PFSK-1 (cell line): Measurements from ENCODE around the gene VAPA.

ENCODE experiments used
- POLR2AphosphoS5 ChIP-seq: IDR thresholded peaks from 2 replicates; pipeline ENCODE4 v1.6.1; 2012; ENCODE audit warnings: low read depth, mild to moderate bottlenecking, control low read depth, low read length, moderate library complexity
- SIN3A ChIP-seq: IDR thresholded peaks from 2 replicates; pipeline ENCODE4 v1.6.1; 2012; ENCODE audit warnings: mild to moderate bottlenecking, low read length, moderate library complexity, borderline replicate concordance; ENCODE audit not compliant: insufficient read depth
- TAF1 ChIP-seq: IDR thresholded peaks from 2 replicates; pipeline ENCODE4 v1.6.1; 2012; ENCODE audit warnings: low read length, control low read depth, borderline replicate concordance; ENCODE audit not compliant: insufficient read depth

- TF ChIP-seq POLR2AphosphoS5 = no peak
- no peak for TF ChIP-seq SIN3A
- TF ChIP-seq TAF1 = no peak
Observed at GRCh38 chr18:9992973-9993520, 79.2 kb downstream of the VAPA start.
